GM12878 (cell line): ENCODE data around the gene SUB1. TPM values are rescaled to one million over a fixed set of nuclear protein-coding genes. Genes with fewer than 3 reads are reported as not detected.

Experiments used
- ATAC-seq: fragments of 200-7000 bp; cut with Tn5 transposase; 3 replicates; pipeline ENCODE4 v1.9.1; 2020; ENCODE audit warnings: mild to moderate bottlenecking, moderate library complexity
- BruUV-seq: library from RNA; stranded (reverse); fragments of 400-500 nt; replicated peaks from 2 replicates; lab custom pipeline; 2021; lab: Mats Ljungman, UMichigan
- CTCF ChIA-PET: fragments of 300-600 bp; sonication (Branson Sonifier 250); formaldehyde crosslinking; extraction: SDS; loops from one replicate; lab custom pipeline; 2021; ENCODE audit warnings: inconsistent platforms; lab: Yijun Ruan, JAX
- POLR2A ChIA-PET: fragments of 350-600 bp; formaldehyde crosslinking; extraction: SDS; loops from one replicate; lab custom pipeline; 2021; ENCODE audit warnings: inconsistent platforms; lab: Charles Lee
- RAD21 ChIA-PET: fragments of 300-600 bp; sonication (Branson Sonifier 250); formaldehyde crosslinking; loops from one replicate; lab custom pipeline; 2023; ENCODE audit warnings: antibody characterized with exemption; ENCODE audit not compliant: unreplicated experiment; lab: Charles Lee
- SMC1A ChIA-PET: fragments of 300-600 bp; sonication (Branson Sonifier 250); formaldehyde crosslinking; loops from one replicate; lab custom pipeline; 2023; ENCODE audit not compliant: unreplicated experiment, uncharacterized antibody; lab: Charles Lee
- DNase-seq: peaks from one replicate; pipeline ENCODE4 v3.0.0-alpha.2; 2011; ENCODE audit warnings: low read depth, low spot score
- FAIRE-seq: peaks from 3 replicates; lab custom pipeline; 2011; peaks lifted over from hg19 to GRCh38; lab: Jason Lieb, UNC
- H2AFZ ChIP-seq: 2 replicates; pipeline ENCODE4 v1.6.0; 2011; ENCODE audit warnings: low read depth, low read length, control low read depth; ENCODE audit not compliant: control insufficient read depth
- H3K27ac ChIP-seq: 2 replicates; pipeline ENCODE4 v1.5.1; 2011; ENCODE audit warnings: control low read depth; ENCODE audit not compliant: control insufficient read depth, insufficient read depth
- H3K27me3 ChIP-seq, 2 experiments: replicated peaks in 1 of 2; 2 replicates each; pipeline versions ENCODE4 v1.6.0 to v1.6.1; 2011; ENCODE audit warnings: low read length in 1 of 2; ENCODE audit not compliant: control insufficient read depth in 2 of 2, insufficient read depth in 2 of 2
- H3K36me3 ChIP-seq, 2 experiments: 2 replicates each; pipeline ENCODE4 v1.5.1; 2011; ENCODE audit warnings: low read length in 1 of 2; ENCODE audit not compliant: control insufficient read depth in 2 of 2, insufficient read depth in 2 of 2
- H3K4me1 ChIP-seq: 2 replicates; pipeline ENCODE4 v1.6.1; 2011; ENCODE audit warnings: mild to moderate bottlenecking, low read length, moderate library complexity, mixed read lengths; ENCODE audit not compliant: control insufficient read depth, insufficient read depth
- H3K4me2 ChIP-seq: 2 replicates; pipeline ENCODE4 v1.6.0; 2011; ENCODE audit warnings: control low read depth; ENCODE audit not compliant: control insufficient read depth, insufficient read depth
- H3K4me3 ChIP-seq: fragments of 200-600 bp; sonication (generic); 2 replicates; pipeline ENCODE4 v1.5.1; 2016
- H3K79me2 ChIP-seq: 2 replicates; pipeline ENCODE4 v1.6.0; 2011; ENCODE audit warnings: low read length; ENCODE audit not compliant: control insufficient read depth, insufficient read depth
- H3K9ac ChIP-seq: 2 replicates; pipeline ENCODE4 v1.8.0; 2011; ENCODE audit warnings: low read length, control low read depth, mixed read lengths; ENCODE audit not compliant: control insufficient read depth, insufficient read depth
- H3K9me3 ChIP-seq: replicated peaks from 3 replicates; pipeline ENCODE4 v1.5.1; 2011; ENCODE audit warnings: mild to moderate bottlenecking, low read length; ENCODE audit not compliant: control insufficient read depth, insufficient read depth
- H4K20me1 ChIP-seq: 2 replicates; pipeline ENCODE4 v1.6.0; 2011; ENCODE audit not compliant: control insufficient read depth, insufficient read depth
- ATF7 ChIP-seq: fragments of 450-650 bp; IDR thresholded peaks from 2 replicates; pipeline ENCODE4 v1.6.1; 2016; ENCODE audit warnings: low read depth, mild to moderate bottlenecking
- CHD1 ChIP-seq: IDR thresholded peaks from 2 replicates; pipeline ENCODE4 v1.6.1; 2012; ENCODE audit warnings: low read depth, low read length, improper control_type of control experiment
- EP300 ChIP-seq, 2 experiments: fragments of 150-350 bp in 1 of 2; IDR thresholded peaks; 2 replicates each; pipeline ENCODE4 v1.6.1; 2011 to 2012; ENCODE audit warnings: low read depth in 2 of 2, low read length in 2 of 2, borderline replicate concordance in 1 of 2, improper control_type of control experiment in 1 of 2, inconsistent platforms in 1 of 2; ENCODE audit not compliant: control insufficient read depth in 1 of 2
- HCFC1 ChIP-seq: fragments of 150-350 bp; IDR thresholded peaks from 2 replicates; pipeline ENCODE4 v1.6.1; 2014; ENCODE audit warnings: low read length
- IRF4 ChIP-seq: IDR thresholded peaks from 2 replicates; pipeline ENCODE4 v1.6.1; 2011; ENCODE audit warnings: low read depth, low read length
- NFXL1 ChIP-seq: fragments of 450-650 bp; IDR thresholded peaks from 2 replicates; pipeline ENCODE4 v1.6.1; 2017; ENCODE audit warnings: antibody characterized with exemption, mild to moderate bottlenecking, borderline replicate concordance
- NR2F1 ChIP-seq: fragments of 450-650 bp; conservative IDR thresholded peaks from 2 replicates; pipeline ENCODE4 v1.6.1; 2017; ENCODE audit warnings: mild to moderate bottlenecking
- PAX5 ChIP-seq: IDR thresholded peaks from 2 replicates; pipeline ENCODE4 v1.6.1; 2011; ENCODE audit warnings: low read depth, low read length, borderline replicate concordance
- PAX8 ChIP-seq: fragments of 450-650 bp; IDR thresholded peaks from 2 replicates; pipeline ENCODE4 v1.6.1; 2017; ENCODE audit warnings: mild to moderate bottlenecking, moderate library complexity
- RCOR1 ChIP-seq: conservative IDR thresholded peaks from 2 replicates; pipeline ENCODE4 v1.6.1; 2012; ENCODE audit warnings: low read depth, low read length, improper control_type of control experiment
- RUNX3 ChIP-seq: IDR thresholded peaks from 2 replicates; pipeline ENCODE4 v1.6.1; 2012; ENCODE audit warnings: low read length, inconsistent platforms
- YBX1 ChIP-seq: fragments of 450-650 bp; IDR thresholded peaks from 2 replicates; pipeline ENCODE4 v1.6.1; 2016; ENCODE audit warnings: antibody characterized with exemption
- ZNF207 ChIP-seq: fragments of 450-650 bp; IDR thresholded peaks from 2 replicates; pipeline ENCODE4 v1.6.1; 2014; ENCODE audit warnings: antibody characterized with exemption, mild to moderate bottlenecking, borderline replicate concordance
- WGBS: methylation state at CpG from one replicate; pipeline ENCODE4 v1.1.6; 2016; ENCODE audit warnings: low lambda C conversion rate; ENCODE audit not compliant: insufficient replicate concordance, insufficient coverage; ENCODE audit errors: missing lambda C conversion rate; 5-methylcytosine and 5-hydroxymethylcytosine counted together
- in situ Hi-C: fragments of 300-500 bp; cut with MboI; formaldehyde crosslinking; loops from 9 replicates; pipeline ENCODE4 v1.14.3; 2018; ENCODE audit warnings: mixed read lengths
- intact Hi-C: fragments of 100-400 bp; cut with micrococcal nuclease; formaldehyde crosslinking; loops from one replicate; pipeline ENCODE4 v1.14.2; 2022; ENCODE audit not compliant: unreplicated experiment
- polyA plus RNA-seq, 11 experiments: library from polyadenylated mRNA; depleted of rRNA in 4 of 11; unstranded in 6 of 11; stranded (reverse) in 5 of 11; fragments of >200 nt; fragmentation: Nextera tagmentation in 4 of 11; fragmentation: Illumina TruSeq in 1 of 11; extraction: Ambion mirVana in 4 of 11; extraction: Trizol in 1 of 11; gene quantifications; 1 replicate in 1 of 11; 2 replicates in 10 of 11; pipeline versions ENCODE4 v1.2.1 to v1.2.3, GENCODE V29; 2011 to 2016; ENCODE audit warnings: inconsistent platforms in 2 of 11, missing spikeins in 2 of 11, low read depth in 1 of 11
- total RNA-seq, 4 experiments: library from RNA; depleted of rRNA in 3 of 4; stranded (reverse); fragments of >200 nt in 3 of 4; fragmentation: Illumina TruSeq in 1 of 4; extraction: Trizol in 1 of 4; gene quantifications; 2 replicates each; pipeline versions ENCODE4 v1.2.1 to v1.2.3, GENCODE V29; 2013 to 2021
- TF ChIP-seq, protein P1 (sequence below): IDR thresholded peaks from 2 replicates; pipeline ENCODE4 v1.6.1; 2012; ENCODE audit warnings: mild to moderate bottlenecking, low read depth, low read length

The SUB1 gene
- total and polyA plus RNA-seq, 10 of the 15 experiments (the other 5 are each of a cell fraction or from before 2014, with no cell fraction given) = 468 to 2,785 (median 1,145) TPM

DNA sequence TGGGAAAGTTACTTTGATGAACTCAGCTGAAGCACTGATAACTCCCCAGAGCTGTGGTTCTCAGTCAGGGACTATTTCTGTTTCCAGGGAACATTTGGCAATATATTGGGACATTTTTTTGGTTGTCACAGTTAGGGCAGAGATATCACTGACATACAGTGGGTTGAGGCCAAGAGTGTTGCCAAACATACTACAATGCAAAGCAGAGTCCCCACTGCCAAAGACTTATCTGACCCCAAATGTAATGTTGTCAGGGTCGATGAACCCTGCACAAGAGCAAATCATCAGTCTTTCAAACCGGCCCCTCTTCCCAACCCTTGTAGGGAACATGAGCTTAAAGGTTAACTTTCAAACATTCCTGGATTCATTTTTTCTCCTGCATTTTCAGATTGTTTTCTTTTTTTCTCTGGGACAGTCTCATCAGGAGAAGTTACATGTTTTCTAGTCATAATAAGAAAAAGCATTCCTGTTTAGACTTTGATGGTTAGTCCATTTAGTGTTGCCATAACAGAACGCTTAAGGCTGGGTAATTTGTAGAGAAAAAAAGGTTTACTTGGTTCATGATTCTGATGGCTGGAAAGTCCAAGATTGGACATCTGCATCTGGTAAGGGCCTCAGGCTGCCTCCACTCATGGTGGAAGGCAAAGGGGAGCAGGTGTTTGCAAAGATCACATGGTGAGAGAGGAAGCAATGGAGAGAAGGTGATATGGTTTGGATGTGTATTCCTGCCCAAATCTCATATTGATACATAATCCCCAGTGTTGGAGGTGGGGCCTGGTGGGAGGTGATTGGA, 18.8 kb upstream of the SUB1 start:
- FAIRE-seq = no peak
- Histone ChIP-seq H3K27me3 (no peaks in the 10 kb centered on the region), H3K36me3 (no peaks in the 10 kb centered on the region; a peak in 1 of 4 replicates), H3K4me3 (no peak overlapping the region), H4K20me1 (no peaks in the 10 kb centered on the region), H3K9me3 (no peaks in the 10 kb centered on the region; the same call in 2 of the 3 replicates), H3K27ac (no peak overlapping the region), H3K79me2 (peaks cover 7% of the 10 kb centered on the region), H3K9ac (no peak overlapping the region), H3K4me1 (peaks cover 7% of the 10 kb centered on the region), H2AFZ (no peak overlapping the region), H3K4me2 (no peak overlapping the region)
- intact Hi-C loops (no loop called here), in situ Hi-C loops (no loop called here)
- no TSS peak for BruUV-seq
- no peak for DNase-seq
- no peak for ATAC-seq
- ChIA-PET RAD21 (interaction anchor here (1.9 kb wide), 1 partner anchor 23 kb away, joined by 7 read pairs; no protein-coding TSS in a partner anchor), POLR2A (interaction anchor here (1.1 kb wide), 1 partner anchor 22 kb away, joined by 3 read pairs; no protein-coding TSS in a partner anchor), SMC1A (interaction anchor here (0.9 to 1.6 kb wide), 7 partner anchors 9 to 33 kb away, joined by 3 to 8 read pairs (median 5); partner anchors contain the start of gene SUB1), CTCF (interaction anchor here (1.5 to 2.0 kb wide), 2 partner anchors 19 to 24 kb away, joined by 3 to 7 read pairs; no protein-coding TSS in a partner anchor)
- TF ChIP-seq CHD1 (no peak), NFXL1 (no peak), RCOR1 (no peak), EP300 (IDR thresholded peaks at IDR 0.05; ENCODE audit: borderline replicate concordance in 1 of 2, control insufficient read depth in 1 of 2, low read depth in 2 of 2, low read length in 2 of 2) (no peak), ATF7 (no peak), ZNF207 (no peak), PAX8 (no peak), YBX1 (no peak), RUNX3 (no peak), HCFC1 (no peak), IRF4 (no peak), PAX5 (no peak), NR2F1 (no peak)
- TF ChIP-seq, protein P1, sequence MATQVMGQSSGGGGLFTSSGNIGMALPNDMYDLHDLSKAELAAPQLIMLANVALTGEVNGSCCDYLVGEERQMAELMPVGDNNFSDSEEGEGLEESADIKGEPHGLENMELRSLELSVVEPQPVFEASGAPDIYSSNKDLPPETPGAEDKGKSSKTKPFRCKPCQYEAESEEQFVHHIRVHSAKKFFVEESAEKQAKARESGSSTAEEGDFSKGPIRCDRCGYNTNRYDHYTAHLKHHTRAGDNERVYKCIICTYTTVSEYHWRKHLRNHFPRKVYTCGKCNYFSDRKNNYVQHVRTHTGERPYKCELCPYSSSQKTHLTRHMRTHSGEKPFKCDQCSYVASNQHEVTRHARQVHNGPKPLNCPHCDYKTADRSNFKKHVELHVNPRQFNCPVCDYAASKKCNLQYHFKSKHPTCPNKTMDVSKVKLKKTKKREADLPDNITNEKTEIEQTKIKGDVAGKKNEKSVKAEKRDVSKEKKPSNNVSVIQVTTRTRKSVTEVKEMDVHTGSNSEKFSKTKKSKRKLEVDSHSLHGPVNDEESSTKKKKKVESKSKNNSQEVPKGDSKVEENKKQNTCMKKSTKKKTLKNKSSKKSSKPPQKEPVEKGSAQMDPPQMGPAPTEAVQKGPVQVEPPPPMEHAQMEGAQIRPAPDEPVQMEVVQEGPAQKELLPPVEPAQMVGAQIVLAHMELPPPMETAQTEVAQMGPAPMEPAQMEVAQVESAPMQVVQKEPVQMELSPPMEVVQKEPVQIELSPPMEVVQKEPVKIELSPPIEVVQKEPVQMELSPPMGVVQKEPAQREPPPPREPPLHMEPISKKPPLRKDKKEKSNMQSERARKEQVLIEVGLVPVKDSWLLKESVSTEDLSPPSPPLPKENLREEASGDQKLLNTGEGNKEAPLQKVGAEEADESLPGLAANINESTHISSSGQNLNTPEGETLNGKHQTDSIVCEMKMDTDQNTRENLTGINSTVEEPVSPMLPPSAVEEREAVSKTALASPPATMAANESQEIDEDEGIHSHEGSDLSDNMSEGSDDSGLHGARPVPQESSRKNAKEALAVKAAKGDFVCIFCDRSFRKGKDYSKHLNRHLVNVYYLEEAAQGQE = no peak
- WGBS = 67% methylated on average over 3 of the region's 3 CpGs
